Endothelial cell of umbilical vein (primary cell): ENCODE data around the gene RPP25L. TPM values are rescaled to one million over a fixed set of nuclear protein-coding genes. Genes with fewer than 3 reads are reported as not detected.

ENCODE experiments used
- BruUV-seq: library from RNA; stranded (reverse); fragments of 400-500 nt; replicated peaks from 2 replicates; lab custom pipeline; 2021; lab: Mats Ljungman, UMichigan
- CTCF ChIA-PET: fragments of 300-600, 350-600 bp; sonication (Branson Sonifier 250); formaldehyde crosslinking; loops from one replicate; lab custom pipeline; 2021; ENCODE audit warnings: antibody characterized with exemption, inconsistent platforms; lab: Charles Lee
- POLR2A ChIA-PET: fragments of 300-600, 350-600 bp; sonication (Branson Sonifier 250); formaldehyde crosslinking; loops from one replicate; lab custom pipeline; 2021; ENCODE audit warnings: antibody characterized with exemption, inconsistent platforms; lab: Charles Lee
- DNase-seq: peaks from one replicate; pipeline ENCODE4 v3.0.0-alpha.2; 2011; ENCODE audit warnings: low read depth, low spot score
- FAIRE-seq: peaks from 2 replicates; lab custom pipeline; 2011; peaks lifted over from hg19 to GRCh38; lab: Jason Lieb, UNC
- H2AFZ ChIP-seq: 2 replicates; pipeline ENCODE4 v1.6.0; 2012; ENCODE audit warnings: low read depth, low read length, control low read depth, inconsistent platforms
- H3K27ac ChIP-seq: 2 replicates; pipeline ENCODE4 v1.5.1; 2011; ENCODE audit warnings: low read depth, mild to moderate bottlenecking, control low read depth, low read length, moderate library complexity; ENCODE audit not compliant: insufficient read depth
- H3K27me3 ChIP-seq, 2 experiments: 2 replicates each; pipeline versions ENCODE4 v1.6.0 to v1.6.1; 2011; ENCODE audit warnings: low read length in 2 of 2, mixed read lengths in 1 of 2; ENCODE audit not compliant: control insufficient read depth in 2 of 2, insufficient read depth in 2 of 2
- H3K36me3 ChIP-seq, 2 experiments: 2 replicates in 1 of 2; 3 replicates in 1 of 2; pipeline ENCODE4 v1.5.1; 2011; ENCODE audit warnings: low read length in 2 of 2, mild to moderate bottlenecking in 1 of 2, moderate library complexity in 1 of 2; ENCODE audit not compliant: control insufficient read depth in 2 of 2, insufficient read depth in 2 of 2; ENCODE audit errors: extremely low read depth in 1 of 2
- H3K4me1 ChIP-seq: 3 replicates; pipeline ENCODE4 v1.5.1; 2011; ENCODE audit warnings: mild to moderate bottlenecking, low read length; ENCODE audit not compliant: control insufficient read depth, insufficient read depth; ENCODE audit errors: extremely low read depth
- H3K4me2 ChIP-seq: 2 replicates; pipeline ENCODE4 v1.6.1; 2011; ENCODE audit warnings: low read length, control low read depth, mixed read lengths; ENCODE audit not compliant: insufficient read depth
- H3K4me3 ChIP-seq, 3 experiments: fragments of 200-600 bp in 1 of 3; sonication (generic), shearing (Covaris generic) in 1 of 3; replicated peaks in 1 of 3; 2 replicates each; pipeline ENCODE4 v1.5.1; 2011 to 2016; ENCODE audit warnings: control low read depth in 3 of 3, low read length in 3 of 3, mild to moderate bottlenecking in 2 of 3, inconsistent platforms in 1 of 3, low read depth in 1 of 3, moderate library complexity in 1 of 3; ENCODE audit not compliant: insufficient read depth in 1 of 3
- H3K79me2 ChIP-seq: 2 replicates; pipeline ENCODE4 v1.6.0; 2012; ENCODE audit warnings: low read length, inconsistent platforms; ENCODE audit not compliant: control insufficient read depth, insufficient read depth
- H3K9ac ChIP-seq: replicated peaks from 2 replicates; pipeline ENCODE3; 2011; ENCODE audit warnings: low read length, control low read depth; ENCODE audit not compliant: insufficient read depth; ENCODE audit errors: extremely low read depth
- H3K9me1 ChIP-seq: replicated peaks from 3 replicates; pipeline ENCODE4 v1.6.0; 2011; ENCODE audit warnings: mild to moderate bottlenecking, low read length; ENCODE audit not compliant: control insufficient read depth, insufficient read depth; ENCODE audit errors: extremely low read depth
- H3K9me3 ChIP-seq: replicated peaks from 2 replicates; pipeline ENCODE4 v1.5.1; 2012; ENCODE audit warnings: low read length, inconsistent platforms; ENCODE audit not compliant: control insufficient read depth, insufficient read depth
- H4K20me1 ChIP-seq: replicated peaks from 2 replicates; pipeline ENCODE3; 2011; ENCODE audit warnings: mild to moderate bottlenecking, low read length; ENCODE audit not compliant: control insufficient read depth, insufficient read depth; ENCODE audit errors: extremely low read depth
- CTCF ChIP-seq, 2 donors: IDR thresholded peaks; 1 replicate in 1 of 2; 2 replicates in 1 of 2; pipeline ENCODE4 v1.5.1; 2011; ENCODE audit warnings: low read length in 2 of 2, mild to moderate bottlenecking in 2 of 2, moderate library complexity in 2 of 2, control low read depth in 1 of 2, inconsistent platforms in 1 of 2, low read depth in 1 of 2; ENCODE audit not compliant: insufficient read depth in 1 of 2; ENCODE audit errors: extremely low read depth in 1 of 2
- EZH2 ChIP-seq: IDR thresholded peaks from 2 replicates; pipeline ENCODE4 v1.6.1; 2012; ENCODE audit warnings: borderline replicate concordance, low read depth, mild to moderate bottlenecking, moderate library complexity, low read length, inconsistent platforms; ENCODE audit not compliant: severe bottlenecking
- FOS ChIP-seq: IDR thresholded peaks from 2 replicates; pipeline ENCODE4 v1.6.1; 2011; ENCODE audit warnings: mild to moderate bottlenecking, low read length, moderate library complexity, borderline replicate concordance; ENCODE audit not compliant: insufficient read depth
- GATA2 ChIP-seq: IDR thresholded peaks from 2 replicates; pipeline ENCODE4 v1.7.0; 2011; ENCODE audit warnings: low read depth, mild to moderate bottlenecking, moderate library complexity, mixed read lengths, low read length; ENCODE audit not compliant: insufficient read length, insufficient read depth
- JUN ChIP-seq: IDR thresholded peaks from 2 replicates; pipeline ENCODE4 v1.6.1; 2011; ENCODE audit warnings: borderline replicate concordance, low read depth; ENCODE audit not compliant: insufficient read length, insufficient read depth
- MAX ChIP-seq: IDR thresholded peaks from 2 replicates; pipeline ENCODE4 v1.6.1; 2011; ENCODE audit not compliant: insufficient read depth, insufficient read length
- MYC ChIP-seq: IDR thresholded peaks from one replicate; pipeline ENCODE4 v1.6.1; 2011; ENCODE audit warnings: mild to moderate bottlenecking, low read depth, low read length
- POLR2A ChIP-seq: IDR thresholded peaks from 2 replicates; pipeline ENCODE4 v1.6.1; 2012; ENCODE audit warnings: low read depth, mild to moderate bottlenecking, control low read depth, low read length
- POLR2AphosphoS5 ChIP-seq: IDR thresholded peaks from 2 replicates; pipeline ENCODE4 v1.6.1; 2012; ENCODE audit warnings: low read depth, mild to moderate bottlenecking, control low read depth, low read length, moderate library complexity; ENCODE audit not compliant: insufficient read depth
- dilution Hi-C: fragments of 300-500 bp; cut with MboI; formaldehyde crosslinking; loops from one replicate; pipeline ENCODE4 v1.15.0; 2019; ENCODE audit warnings: low sequenced_read_pairs; ENCODE audit not compliant: extremely low pct_ligation_motif_present
- intact Hi-C: fragments of 100-400 bp; cut with micrococcal nuclease; formaldehyde crosslinking; loops from one replicate; pipeline ENCODE4 v1.10.0; 2022
- polyA plus RNA-seq, 4 experiments: library from polyadenylated mRNA; depleted of rRNA in 3 of 4; stranded (reverse) in 3 of 4; unstranded in 1 of 4; fragments of >200 nt; gene quantifications; 2 replicates each; pipeline versions ENCODE4 v1.2.1 to v1.2.3, GENCODE V29; 2011 to 2012; ENCODE audit warnings: missing spikeins in 1 of 4
- total RNA-seq: library from RNA; stranded (reverse); gene quantifications from 2 replicates; pipeline ENCODE4 v1.2.3, GENCODE V29; 2021

Gene RPP25L
- total and polyA plus RNA-seq, 2 donors (not counting 3 experiments of a cell fraction or from before 2014, with no cell fraction given): 15.7 to 41.0 TPM

GRCh38 chr9:34570376-34570775 lies 41.5 kb downstream of the RPP25L start:
- Histone ChIP-seq H3K4me1 (no peaks in the 10 kb centered on the region), H3K36me3 (no peaks in the 10 kb centered on the region), H3K9ac (no peak overlapping the region), H3K79me2 (no peaks in the 10 kb centered on the region), H3K9me3 (no peaks in the 10 kb centered on the region), H3K27me3 (peaks cover 6 to 7% of the 10 kb centered on the region in 2 experiments), H3K4me2 (no peak overlapping the region), H2AFZ (no peak overlapping the region), H4K20me1 (no peaks in the 10 kb centered on the region), H3K9me1 (no peaks in the 10 kb centered on the region), H3K27ac (no peak overlapping the region), H3K4me3 (no peak overlapping the region)
- DNase-seq: no peak
- no peak for TF ChIP-seq MAX
- no peak for TF ChIP-seq POLR2AphosphoS5
- no peak for TF ChIP-seq JUN
- no peak for TF ChIP-seq MYC
- no peak for TF ChIP-seq GATA2
- TF ChIP-seq EZH2: no peak
- no peak for TF ChIP-seq CTCF (IDR thresholded peaks at IDR 0.05; ENCODE audit: extremely low read depth in 1 of 2, insufficient read depth in 1 of 2, low read depth in 1 of 2, low read length in 2 of 2)
- TF ChIP-seq POLR2A: no peak
- TF ChIP-seq FOS: no peak
- intact Hi-C loops (no loop called here), dilution Hi-C loops (no loop called here)
- CTCF ChIA-PET: interaction anchor here (0.9 to 2.6 kb wide), 3 partner anchors 21 to 166 kb away, joined by 3 to 17 read pairs (median 11); no protein-coding TSS in a partner anchor
- no TSS peak for BruUV-seq
- no peak for FAIRE-seq
- POLR2A ChIA-PET: no interaction called here
